HG03460 (cell line): Measurements from ENCODE around the gene APOH.

Experiments
- ATAC-seq: cut with Tn5 transposase; IDR thresholded peaks from one replicate; pipeline ENCODE4 v1.9.1; 2021; ENCODE audit not compliant: unreplicated experiment

Gene APOH

DNA sequence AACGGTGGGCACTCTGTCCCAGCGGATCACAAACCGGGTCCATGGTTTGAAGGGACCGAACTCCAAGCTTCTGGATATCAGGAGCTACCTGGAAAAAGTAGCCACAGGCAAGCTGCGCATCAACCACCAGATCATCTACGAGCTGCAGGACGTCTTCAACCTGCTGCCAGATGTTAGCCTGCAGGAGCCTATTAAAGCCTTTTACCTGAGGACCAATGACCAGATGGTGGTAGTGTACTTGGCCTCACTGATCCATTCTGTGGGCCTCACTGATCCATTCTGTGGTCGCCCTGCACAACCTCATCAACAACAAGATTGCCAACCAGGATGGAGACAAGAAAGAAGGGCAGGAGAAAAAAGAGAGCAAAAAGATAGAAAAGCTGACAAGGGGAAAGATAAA, 31.0 kb downstream of the APOH start:
- no peak for ATAC-seq

GRCh38 chr17:66192378-66192687, 36.9 kb downstream of the APOH start:
- ATAC-seq, result no peak

GRCh38 chr17:66191593-66192377, 37.4 kb downstream of the APOH start, which contains the start of gene CEP112:
TSS of gene CEP112 (minus strand) at chr17:66192133.
- peak; percentile 55 for ATAC-seq

DNA sequence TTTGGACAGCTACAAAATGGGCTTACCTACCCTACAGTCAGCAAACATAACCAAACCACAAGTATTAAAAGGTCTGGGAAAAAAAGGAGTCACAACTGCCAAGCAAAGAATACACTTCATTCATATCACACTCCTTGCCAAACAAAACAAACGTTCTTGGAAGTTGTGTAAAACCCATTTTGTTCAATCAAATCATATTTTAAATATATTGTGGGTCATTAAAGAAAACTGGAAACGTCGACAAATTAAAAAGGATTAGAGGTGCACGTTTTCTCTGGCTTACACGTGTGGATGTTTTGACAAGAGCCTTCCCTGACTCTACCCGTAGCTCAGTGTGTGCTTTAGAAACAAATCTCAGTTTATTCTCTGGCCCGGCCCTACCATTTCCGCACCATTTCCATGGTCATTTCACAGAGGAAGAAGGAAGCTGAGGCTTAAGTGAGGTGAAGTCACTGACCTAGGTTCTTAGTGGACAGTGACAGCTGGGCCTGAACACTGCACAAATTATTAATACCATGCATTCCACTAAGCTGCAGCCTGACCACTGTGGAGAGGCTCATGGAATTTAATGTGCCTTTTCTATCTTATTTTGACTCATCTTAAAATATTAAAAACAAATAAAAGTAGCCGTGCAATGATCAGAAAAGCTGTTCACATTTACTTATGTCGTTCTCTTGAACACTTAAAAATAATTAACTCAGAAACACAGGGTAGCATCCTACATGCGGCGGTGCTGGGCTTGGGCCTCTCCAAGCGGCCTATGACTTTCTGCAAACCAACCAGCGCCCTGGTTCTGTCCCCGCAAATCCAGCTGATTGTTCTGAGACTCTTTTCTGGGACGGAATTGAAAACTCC, 38.2 kb downstream of the APOH start:
- ATAC-seq, result no peak

GRCh38 chr17:66187718-66188117, 41.5 kb downstream of the APOH start:
- ATAC-seq, result no peak

GRCh38 chr17:66185862-66186261, 43.4 kb downstream of the APOH start:
- ATAC-seq, result no peak

DNA sequence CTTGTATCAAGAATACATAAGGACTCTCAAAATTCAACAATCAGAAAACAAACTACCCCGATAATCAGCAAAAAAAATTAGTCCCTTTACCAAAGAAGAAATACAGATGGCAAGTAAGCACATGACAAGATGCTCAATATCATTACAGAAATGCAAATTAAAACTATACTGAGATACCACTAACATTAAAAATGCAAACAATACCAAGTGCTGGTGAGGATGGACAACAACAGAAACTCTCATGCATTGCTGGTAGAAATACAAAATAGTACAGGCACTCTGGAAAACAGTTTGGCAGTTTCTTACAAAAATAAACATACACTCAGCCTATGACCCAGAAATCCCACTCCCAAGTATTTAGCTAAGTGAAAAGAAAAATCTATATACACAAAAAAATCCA, 44.8 kb downstream of the APOH start:
- ATAC-seq, result no peak

DNA sequence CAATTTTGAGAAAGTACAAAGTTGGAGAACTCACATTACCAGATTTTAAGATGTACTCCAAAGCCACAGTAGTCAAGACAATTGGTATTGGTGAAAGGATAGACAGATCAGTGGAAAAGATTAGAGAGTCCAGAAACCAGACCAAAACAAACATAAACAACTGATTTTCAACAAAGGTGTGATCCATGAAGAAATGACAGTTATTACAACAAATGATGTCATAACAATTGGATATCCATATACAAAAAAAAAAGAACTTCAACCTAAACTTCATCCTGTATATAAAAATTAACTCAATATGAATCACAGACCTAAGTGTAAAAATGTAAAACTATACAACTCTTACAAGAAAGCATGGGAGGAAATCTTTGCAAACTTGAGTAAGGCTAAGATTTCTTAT, 45.7 kb downstream of the APOH start:
- ATAC-seq, result no peak

DNA sequence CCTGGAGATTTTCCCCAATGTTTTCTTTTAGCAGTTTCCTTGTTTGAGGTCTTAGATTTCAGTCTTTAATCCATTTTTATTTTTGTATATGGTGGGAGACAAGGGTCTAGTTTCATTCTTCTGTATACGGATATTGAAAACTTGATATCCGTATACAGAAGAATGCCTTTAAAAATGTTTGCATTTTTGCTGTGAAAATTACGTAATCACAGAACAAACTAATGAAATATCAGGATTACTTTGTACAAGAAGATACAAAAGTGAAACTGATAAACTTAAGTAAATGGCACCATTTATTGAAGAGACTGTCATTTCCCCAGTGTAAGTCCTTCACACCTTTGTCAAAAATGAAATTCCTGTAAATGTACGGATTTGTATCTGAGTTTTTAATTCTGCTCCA, 50.6 kb downstream of the APOH start:
- ATAC-seq, result no peak

DNA sequence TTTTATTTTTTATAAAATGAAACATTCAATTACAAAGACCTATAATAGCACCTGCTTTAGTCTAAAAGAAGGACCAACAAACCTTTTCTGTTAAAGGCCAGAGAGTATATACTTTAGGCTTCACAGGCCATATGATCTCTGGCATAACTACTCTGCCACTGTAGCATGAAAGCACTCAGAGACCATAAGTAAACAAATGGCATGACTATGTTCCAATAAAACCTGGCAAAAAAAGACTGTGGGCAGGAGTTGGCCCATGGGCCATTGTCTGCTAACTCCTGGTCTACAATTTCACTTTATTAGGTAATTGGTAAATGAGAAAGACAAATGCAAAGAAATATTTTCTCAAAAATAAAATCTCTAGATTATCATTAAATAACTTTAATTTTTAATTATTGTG, 52.2 kb downstream of the APOH start:
- no peak for ATAC-seq

GRCh38 chr17:66175892-66176291, 53.3 kb downstream of the APOH start:
- ATAC-seq, result no peak

DNA sequence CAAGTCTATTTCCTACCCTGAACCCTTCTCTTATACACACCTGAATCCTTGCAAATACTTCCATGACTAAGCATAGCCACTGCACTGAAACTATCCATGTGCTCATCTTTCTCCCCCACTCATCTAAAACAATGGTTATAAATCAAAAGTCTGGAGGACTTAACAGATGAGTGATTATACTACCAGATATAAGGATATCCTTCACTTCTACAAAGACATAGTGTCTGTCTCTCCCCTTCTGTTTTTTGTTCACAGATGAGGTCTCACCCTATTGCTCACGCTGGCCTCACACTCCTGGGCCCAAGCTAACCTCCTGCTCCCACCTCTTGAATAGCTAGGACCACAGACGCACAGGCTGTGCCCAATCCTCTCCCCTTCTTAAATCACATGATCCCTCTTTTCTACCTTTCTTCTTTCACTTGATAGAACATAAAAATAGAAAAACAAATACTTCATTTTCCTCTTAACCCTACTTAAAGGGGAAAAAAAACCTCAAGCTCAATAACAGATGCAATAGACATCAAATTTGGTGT, 56.5 kb downstream of the APOH start:
- ATAC-seq, result no peak

DNA sequence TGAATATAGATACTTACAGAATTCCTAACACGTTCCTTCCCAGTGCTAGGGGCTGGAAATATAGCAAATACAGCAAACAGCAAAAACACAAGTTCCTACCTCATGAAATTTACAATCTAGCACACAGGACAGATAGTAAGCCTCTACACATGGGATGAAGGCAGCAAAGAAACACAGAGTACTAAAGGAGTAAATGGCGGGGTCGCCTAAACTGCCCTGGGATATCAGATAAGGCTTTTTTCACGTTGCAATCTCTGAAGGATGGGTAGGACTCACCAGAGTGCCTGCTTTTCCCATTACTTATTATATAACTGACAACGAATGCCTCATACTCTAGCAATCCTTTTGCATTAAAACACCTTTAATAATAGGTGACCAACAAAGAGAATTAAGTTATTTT, 57.1 kb downstream of the APOH start:
- no peak for ATAC-seq

GRCh38 chr17:66171692-66172091, 57.5 kb downstream of the APOH start:
- no peak for ATAC-seq

- no peak for ATAC-seq
These were observed 58.0 kb downstream of the APOH start for GRCh38 chr17:66171172-66171571.

GRCh38 chr17:66169839-66170238, 59.4 kb downstream of the APOH start:
- no peak for ATAC-seq

GRCh38 chr17:66167189-66167815, 61.9 kb downstream of the APOH start:
- ATAC-seq, result no peak

DNA sequence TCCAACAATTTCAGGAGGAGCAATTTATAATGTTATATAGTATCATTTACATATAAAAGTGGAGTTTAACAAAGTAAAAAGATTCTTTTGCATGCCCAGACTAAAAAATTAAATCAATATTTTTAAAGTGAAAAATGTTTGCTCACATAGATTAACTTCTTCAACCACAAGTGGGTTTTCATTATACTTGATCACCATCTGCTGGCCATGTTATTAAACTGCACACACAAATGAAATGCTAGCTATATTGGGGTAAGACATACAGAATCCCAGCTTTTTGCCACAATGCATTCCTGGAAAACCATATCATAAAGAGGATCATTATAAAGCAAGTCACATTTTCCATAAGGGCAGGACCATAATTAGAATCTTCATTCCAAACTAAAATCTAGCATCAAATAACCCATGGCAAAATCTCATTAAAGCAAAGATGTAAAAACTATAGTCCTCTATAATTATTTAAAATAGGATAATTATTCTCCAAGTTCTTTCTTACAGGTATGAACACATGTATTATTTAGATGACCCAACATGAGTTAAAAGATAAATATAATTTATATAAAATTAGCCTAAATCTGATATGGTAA, 63.6 kb downstream of the APOH start:
- no peak for ATAC-seq
